ENCODE data around the gene PRAMEF18. TPM values are rescaled to one million over a fixed set of nuclear protein-coding genes. Genes with fewer than 3 reads are reported as not detected.
"Not testable (repeated sequence)": the region's sequence is repeated elsewhere in the genome, so short reads cannot be mapped to it uniquely, and the experiment has no call there.

PRAMEF18 gene
- total and polyA plus RNA-seq, 12 donors: not detected

DNA sequence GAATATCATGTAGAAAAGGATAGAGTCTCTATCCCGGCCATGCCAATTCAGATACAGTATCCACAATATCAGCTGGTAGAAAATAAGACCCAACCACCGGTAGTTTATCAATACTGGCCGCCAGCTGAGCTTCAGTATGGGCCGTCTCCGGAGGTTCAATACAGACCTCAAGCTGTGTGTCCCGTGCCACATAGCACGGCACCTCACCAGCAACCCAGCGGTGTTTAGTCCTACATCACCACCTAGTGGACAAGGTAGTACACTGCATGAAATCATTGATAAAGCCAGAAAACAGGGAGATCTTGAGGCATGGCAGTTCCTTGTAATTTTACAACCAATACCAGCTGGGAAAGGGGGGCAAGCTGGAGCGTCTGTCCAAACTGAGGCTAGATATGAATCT is 17.2 kb downstream of the PRAMEF18 start:
- WGBS, 2 donors: no CpG with 5 or more reads among the region's 9 CpGs
- H3K27me3 ChIP-seq; H3K36me3 ChIP-seq; DNase-seq; H3K9me3 ChIP-seq; H3K4me3 ChIP-seq; ATAC-seq; H3K27ac ChIP-seq; intact Hi-C loops (cut with DNase I); H3K4me1 ChIP-seq: not testable (repeated sequence)

DNA sequence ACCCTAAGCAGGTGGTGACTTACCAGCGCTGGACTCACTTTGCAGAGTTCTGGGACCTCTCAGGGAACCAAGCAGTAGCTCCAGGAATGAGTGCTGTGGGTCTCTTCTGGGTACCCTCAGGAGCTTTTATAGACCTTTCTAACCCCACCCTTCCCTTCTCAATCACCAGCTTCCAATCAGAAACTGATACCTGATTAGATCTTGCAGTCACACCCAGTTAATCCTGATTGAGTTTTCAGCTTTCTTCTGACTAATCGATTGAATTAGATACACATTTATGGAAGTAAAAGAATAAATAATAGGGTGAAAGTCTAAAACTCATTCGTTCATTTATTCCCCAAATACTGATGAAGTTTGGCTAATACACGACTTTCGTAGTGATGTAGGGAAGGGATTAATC is 24.6 kb downstream of the PRAMEF18 start, which contains the start of gene PRAMEF13:
Gene PRAMEF13, minus strand, starts transcription at position 101 of the 400 bp plus-strand sequence. CDS start 1,820 bp downstream, outside the sequence.
- H3K27me3 ChIP-seq; H3K27ac ChIP-seq; H3K4me1 ChIP-seq; ATAC-seq; H3K9me3 ChIP-seq; intact Hi-C loops (cut with DNase I); H3K36me3 ChIP-seq; H3K4me3 ChIP-seq; DNase-seq: not testable (repeated sequence)
- no CpG with 5 or more reads among the region's 5 CpGs for WGBS, 2 donors

Other genes starting within 250 kb of the PRAMEF18 start
- not detected for gene PRAMEF27, start 169.6 kb downstream of the PRAMEF18 start, total RNA-seq
- not detected for gene PRAMEF27, start 169.6 kb downstream of the PRAMEF18 start, polyA plus RNA-seq
- gene HNRNPCL3, start 165.4 kb downstream of the PRAMEF18 start, total RNA-seq: not detected
- gene HNRNPCL3, start 165.4 kb downstream of the PRAMEF18 start, polyA plus RNA-seq: not detected
- not detected for gene PRAMEF25, start 155.4 kb downstream of the PRAMEF18 start, total RNA-seq
- not detected for gene PRAMEF25, start 155.4 kb downstream of the PRAMEF18 start, polyA plus RNA-seq
- gene HNRNPCL2, start 109.3 kb downstream of the PRAMEF18 start, total RNA-seq: not detected
- not detected for gene HNRNPCL2, start 109.3 kb downstream of the PRAMEF18 start, polyA plus RNA-seq
- gene PRAMEF26, start 70.1 kb downstream of the PRAMEF18 start, total RNA-seq: not detected
- gene PRAMEF26, start 70.1 kb downstream of the PRAMEF18 start, polyA plus RNA-seq: not detected
- gene HNRNPCL4, start 60.5 kb downstream of the PRAMEF18 start, total RNA-seq: not detected
- gene HNRNPCL4, start 60.5 kb downstream of the PRAMEF18 start, polyA plus RNA-seq: not detected
- not detected for gene PRAMEF9, start 54.3 kb downstream of the PRAMEF18 start, total RNA-seq
- gene PRAMEF9, start 54.3 kb downstream of the PRAMEF18 start, polyA plus RNA-seq: not detected
- not detected for gene PRAMEF13, start 24.7 kb downstream of the PRAMEF18 start, total RNA-seq
- not detected for gene PRAMEF13, start 24.7 kb downstream of the PRAMEF18 start, polyA plus RNA-seq
- gene PRAMEF5, start 28.0 kb upstream of the PRAMEF18 start, total RNA-seq: not detected
- not detected for gene PRAMEF5, start 28.0 kb upstream of the PRAMEF18 start, polyA plus RNA-seq
- gene PRAMEF8, start 59.0 kb upstream of the PRAMEF18 start, total RNA-seq: not detected
- not detected for gene PRAMEF8, start 59.0 kb upstream of the PRAMEF18 start, polyA plus RNA-seq
- not detected for gene PRAMEF33, start 77.4 kb upstream of the PRAMEF18 start, total RNA-seq
- not detected for gene PRAMEF33, start 77.4 kb upstream of the PRAMEF18 start, polyA plus RNA-seq
- gene PRAMEF15, start 89.4 kb upstream of the PRAMEF18 start, total RNA-seq: not detected
- not detected for gene PRAMEF15, start 89.4 kb upstream of the PRAMEF18 start, polyA plus RNA-seq
- gene PRAMEF14, start 121.0 kb upstream of the PRAMEF18 start, total RNA-seq: not detected
- not detected for gene PRAMEF14, start 121.0 kb upstream of the PRAMEF18 start, polyA plus RNA-seq
- gene PRAMEF19, start 145.8 kb upstream of the PRAMEF18 start, total RNA-seq: not detected
- not detected for gene PRAMEF19, start 145.8 kb upstream of the PRAMEF18 start, polyA plus RNA-seq
- gene PRAMEF17, start 163.5 kb upstream of the PRAMEF18 start, total RNA-seq: not detected
- gene PRAMEF17, start 163.5 kb upstream of the PRAMEF18 start, polyA plus RNA-seq: not detected
- not detected for gene PRAMEF20, start 184.3 kb upstream of the PRAMEF18 start, total RNA-seq
- not detected for gene PRAMEF20, start 184.3 kb upstream of the PRAMEF18 start, polyA plus RNA-seq

All from heart right ventricle (tissue), 16 donors.